Measurements from ENCODE around the gene STK35. TPM values are rescaled to one million over a fixed set of nuclear protein-coding genes. Genes with fewer than 3 reads are reported as not detected.

The STK35 gene
- total and polyA plus RNA-seq, 2 of the 13 experiments (the other 11 are each of a cell fraction or from before 2014, with no cell fraction given), result 27.4 to 29.8 TPM

DNA sequence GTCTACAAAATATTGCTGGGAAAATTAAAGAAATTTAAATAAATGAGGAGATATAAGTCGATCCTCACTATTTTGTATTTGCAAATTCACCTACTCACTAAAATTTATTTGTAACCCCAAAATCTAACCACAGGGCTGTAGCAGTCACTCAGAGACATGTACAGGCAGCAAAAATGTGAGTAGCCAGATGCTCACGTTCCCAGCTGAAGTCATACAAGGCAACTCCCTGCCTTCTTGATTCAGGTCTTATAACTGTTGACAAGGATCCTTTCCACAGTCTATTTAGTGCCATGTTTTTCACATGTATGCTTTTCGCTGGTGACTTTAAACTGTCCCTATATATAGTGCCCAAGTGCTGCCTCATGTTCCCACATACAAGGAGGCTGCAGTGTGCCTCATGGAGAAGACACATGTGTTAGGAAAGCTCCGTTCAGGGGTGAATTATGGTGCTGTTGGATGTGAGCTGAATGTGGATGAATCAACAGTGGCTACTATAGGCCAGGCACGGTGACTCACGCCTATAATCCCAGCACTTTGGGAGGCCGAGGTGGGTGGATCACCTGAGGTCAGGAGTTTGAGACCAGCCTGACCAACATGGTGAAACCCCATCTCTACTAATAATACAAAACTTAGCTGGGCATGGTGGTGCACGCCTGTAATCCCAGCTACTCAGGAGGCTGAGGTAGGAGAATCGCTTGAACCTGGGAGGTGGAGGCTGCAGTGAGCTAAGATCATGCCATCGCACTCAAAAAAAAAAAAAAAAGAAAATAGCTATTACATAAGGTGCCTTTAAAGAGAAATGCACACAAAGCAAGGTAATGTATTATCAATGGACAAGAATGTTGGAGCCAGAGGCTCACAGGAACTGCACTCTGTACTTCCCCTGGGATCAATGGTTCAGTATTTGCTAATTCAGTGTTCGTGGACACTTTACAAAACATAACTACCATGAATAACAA lies 55.3 kb downstream of the STK35 start (continued):
- TF ChIP-seq RBM39 (IDR thresholded peaks at IDR 0.05; ENCODE audit: low read depth, low read length, poor library complexity, severe bottlenecking), result no peak
- TF ChIP-seq RAD21 (CRISPR knock-in tag; IDR thresholded peaks at IDR 0.05), result no peak
- TF ChIP-seq NCOR1 (IDR thresholded peaks at IDR 0.05; ENCODE audit: borderline replicate concordance, low read length), result peak; percentile 71; the same call in 1 of the 2 replicates
- TF ChIP-seq HNRNPK (IDR thresholded peaks at IDR 0.05; ENCODE audit: low read depth, low read length, poor library complexity, severe bottlenecking), result no peak
- no peak for TF ChIP-seq MYPOP (CRISPR knock-in tag; IDR thresholded peaks at IDR 0.05)
- TF ChIP-seq ZNF496 (CRISPR knock-in tag; IDR thresholded peaks at IDR 0.05; ENCODE audit: insufficient replicate concordance), result no peak
- TF ChIP-seq, protein P1, sequence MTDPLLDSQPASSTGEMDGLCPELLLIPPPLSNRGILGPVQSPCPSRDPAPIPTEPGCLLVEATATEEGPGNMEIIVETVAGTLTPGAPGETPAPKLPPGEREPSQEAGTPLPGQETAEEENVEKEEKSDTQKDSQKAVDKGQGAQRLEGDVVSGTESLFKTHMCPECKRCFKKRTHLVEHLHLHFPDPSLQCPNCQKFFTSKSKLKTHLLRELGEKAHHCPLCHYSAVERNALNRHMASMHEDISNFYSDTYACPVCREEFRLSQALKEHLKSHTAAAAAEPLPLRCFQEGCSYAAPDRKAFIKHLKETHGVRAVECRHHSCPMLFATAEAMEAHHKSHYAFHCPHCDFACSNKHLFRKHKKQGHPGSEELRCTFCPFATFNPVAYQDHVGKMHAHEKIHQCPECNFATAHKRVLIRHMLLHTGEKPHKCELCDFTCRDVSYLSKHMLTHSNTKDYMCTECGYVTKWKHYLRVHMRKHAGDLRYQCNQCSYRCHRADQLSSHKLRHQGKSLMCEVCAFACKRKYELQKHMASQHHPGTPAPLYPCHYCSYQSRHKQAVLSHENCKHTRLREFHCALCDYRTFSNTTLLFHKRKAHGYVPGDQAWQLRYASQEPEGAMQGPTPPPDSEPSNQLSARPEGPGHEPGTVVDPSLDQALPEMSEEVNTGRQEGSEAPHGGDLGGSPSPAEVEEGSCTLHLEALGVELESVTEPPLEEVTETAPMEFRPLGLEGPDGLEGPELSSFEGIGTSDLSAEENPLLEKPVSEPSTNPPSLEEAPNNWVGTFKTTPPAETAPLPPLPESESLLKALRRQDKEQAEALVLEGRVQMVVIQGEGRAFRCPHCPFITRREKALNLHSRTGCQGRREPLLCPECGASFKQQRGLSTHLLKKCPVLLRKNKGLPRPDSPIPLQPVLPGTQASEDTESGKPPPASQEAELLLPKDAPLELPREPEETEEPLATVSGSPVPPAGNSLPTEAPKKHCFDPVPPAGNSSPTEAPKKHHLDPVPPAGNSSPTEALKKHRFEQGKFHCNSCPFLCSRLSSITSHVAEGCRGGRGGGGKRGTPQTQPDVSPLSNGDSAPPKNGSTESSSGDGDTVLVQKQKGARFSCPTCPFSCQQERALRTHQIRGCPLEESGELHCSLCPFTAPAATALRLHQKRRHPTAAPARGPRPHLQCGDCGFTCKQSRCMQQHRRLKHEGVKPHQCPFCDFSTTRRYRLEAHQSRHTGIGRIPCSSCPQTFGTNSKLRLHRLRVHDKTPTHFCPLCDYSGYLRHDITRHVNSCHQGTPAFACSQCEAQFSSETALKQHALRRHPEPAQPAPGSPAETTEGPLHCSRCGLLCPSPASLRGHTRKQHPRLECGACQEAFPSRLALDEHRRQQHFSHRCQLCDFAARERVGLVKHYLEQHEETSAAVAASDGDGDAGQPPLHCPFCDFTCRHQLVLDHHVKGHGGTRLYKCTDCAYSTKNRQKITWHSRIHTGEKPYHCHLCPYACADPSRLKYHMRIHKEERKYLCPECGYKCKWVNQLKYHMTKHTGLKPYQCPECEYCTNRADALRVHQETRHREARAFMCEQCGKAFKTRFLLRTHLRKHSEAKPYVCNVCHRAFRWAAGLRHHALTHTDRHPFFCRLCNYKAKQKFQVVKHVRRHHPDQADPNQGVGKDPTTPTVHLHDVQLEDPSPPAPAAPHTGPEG (CRISPR knock-in tag; IDR thresholded peaks at IDR 0.05), result no peak
- TF ChIP-seq PAF1 (CRISPR knock-in tag; IDR thresholded peaks at IDR 0.05), result no peak
- no peak for TF ChIP-seq ATRX (CRISPR knock-in tag; IDR thresholded peaks at IDR 0.05; ENCODE audit: borderline replicate concordance)
- TF ChIP-seq ONECUT2 (CRISPR knock-in tag; IDR thresholded peaks at IDR 0.05), result no peak
- no peak for TF ChIP-seq SOX6 (IDR thresholded peaks at IDR 0.05)
- peak; percentile 87 for TF ChIP-seq SOX6 (CRISPR knock-in tag; IDR thresholded peaks at IDR 0.05)
- TF ChIP-seq ARHGAP35 (CRISPR knock-in tag; IDR thresholded peaks at IDR 0.05; ENCODE audit: borderline replicate concordance), result no peak
- peak; percentile 51 for TF ChIP-seq HDAC1 (CRISPR knock-in tag; IDR thresholded peaks at IDR 0.05)
- TF ChIP-seq ZNF205 (CRISPR knock-in tag; IDR thresholded peaks at IDR 0.05), result no peak
- TF ChIP-seq ZNF44 (CRISPR knock-in tag; IDR thresholded peaks at IDR 0.05), result 0 out of 2 replicates have a peak, but pooled peaks have one; percentile 13
- TF ChIP-seq AHR (CRISPR knock-in tag; IDR thresholded peaks at IDR 0.05), result no peak
- TF ChIP-seq ZNF614 (CRISPR knock-in tag; IDR thresholded peaks at IDR 0.05; ENCODE audit: borderline replicate concordance), result peak; percentile 28; the same call in 1 of the 2 replicates
- TF ChIP-seq KLF6 (CRISPR knock-in tag; IDR thresholded peaks at IDR 0.05), result no peak
- TF ChIP-seq ZNF619 (CRISPR knock-in tag; IDR thresholded peaks at IDR 0.05), result no peak
- no peak for TF ChIP-seq ELF4 (CRISPR knock-in tag; IDR thresholded peaks at IDR 0.05; ENCODE audit: borderline replicate concordance)
- no peak for TF ChIP-seq EEA1 (CRISPR knock-in tag; IDR thresholded peaks at IDR 0.05; ENCODE audit: borderline replicate concordance)

Data from HepG2 (cell line).